DOHH2 (cell line): ENCODE data around the gene CCBE1.

Experiments used
- H3F3A ChIP-seq: fragments of 200-600 bp; sonication (generic), shearing (Covaris generic); 2 replicates; pipeline ENCODE4 v1.6.0; 2016; ENCODE audit warnings: antibody characterized with exemption, mild to moderate bottlenecking; ENCODE audit not compliant: control insufficient read depth, insufficient read depth
- H3K27ac ChIP-seq: fragments of 200-600 bp; sonication (generic); 2 replicates; pipeline ENCODE4 v1.5.1; 2014; ENCODE audit warnings: low read depth, mild to moderate bottlenecking, low read length, moderate library complexity
- H3K27me3 ChIP-seq: fragments of 200-600 bp; sonication (generic); 2 replicates; pipeline ENCODE4 v1.6.1; 2014; ENCODE audit warnings: mild to moderate bottlenecking, low read length, mixed read lengths; ENCODE audit not compliant: control insufficient read depth
- H3K36me3 ChIP-seq: fragments of 200-600 bp; sonication (generic); 2 replicates; pipeline ENCODE4 v1.6.1; 2014; ENCODE audit warnings: mild to moderate bottlenecking, low read length, moderate library complexity, mixed read lengths; ENCODE audit not compliant: control insufficient read depth
- H3K4me1 ChIP-seq: fragments of 200-600 bp; sonication (generic); 2 replicates; pipeline ENCODE4 v1.6.1; 2014; ENCODE audit warnings: mild to moderate bottlenecking, low read length, mixed read lengths; ENCODE audit not compliant: control insufficient read depth
- H3K4me2 ChIP-seq: fragments of 200-600 bp; sonication (generic); 2 replicates; pipeline ENCODE4 v1.6.0; 2014; ENCODE audit warnings: mild to moderate bottlenecking, low read length, moderate library complexity
- H3K4me3 ChIP-seq: fragments of 200-600 bp; sonication (generic); 2 replicates; pipeline ENCODE4 v1.5.1; 2014; ENCODE audit warnings: mild to moderate bottlenecking, low read length, mixed read lengths
- H3K79me2 ChIP-seq: fragments of 200-600 bp; sonication (generic); 2 replicates; pipeline ENCODE4 v1.6.1; 2014; ENCODE audit warnings: mild to moderate bottlenecking, low read length, mixed read lengths; ENCODE audit not compliant: control insufficient read depth
- H3K9me2 ChIP-seq: fragments of 200-600 bp; sonication (generic); replicated peaks from 2 replicates; pipeline ENCODE4 v1.6.1; 2014; ENCODE audit warnings: mild to moderate bottlenecking, low read length, mixed read lengths; ENCODE audit not compliant: control insufficient read depth
- H3K9me3 ChIP-seq: fragments of 200-600 bp; sonication (generic); 2 replicates; pipeline ENCODE4 v1.6.1; 2014; ENCODE audit warnings: antibody characterized with exemption, low read length, mixed read lengths; ENCODE audit not compliant: control insufficient read depth, insufficient read depth
- H4K20me1 ChIP-seq: fragments of 200-600 bp; sonication (generic); 2 replicates; pipeline ENCODE4 v1.6.0; 2014; ENCODE audit warnings: low read depth, mild to moderate bottlenecking, antibody characterized with exemption, low read length, moderate library complexity; ENCODE audit not compliant: control insufficient read depth, insufficient read depth
- CTCF ChIP-seq: fragments of 200-600 bp; sonication (generic); IDR thresholded peaks from one replicate; pipeline ENCODE4 v1.5.1; 2014; ENCODE audit warnings: antibody characterized with exemption, mild to moderate bottlenecking, low read depth, low read length; ENCODE audit not compliant: poor library complexity, severe bottlenecking
- EZH2phosphoT487 ChIP-seq: fragments of 200-600 bp; sonication (generic); IDR thresholded peaks from 2 replicates; pipeline ENCODE4 v1.6.1; 2017; ENCODE audit warnings: borderline replicate concordance, mild to moderate bottlenecking, antibody characterized with exemption, low read length, moderate library complexity, mixed read lengths

CCBE1 gene

GRCh38 chr18:59712311-59712710 lies 15.1 kb upstream of the CCBE1 start:
- Histone ChIP-seq H3K9me3 (no peaks in the 10 kb centered on the region), H3K4me2 (no peak overlapping the region), H3K36me3 (no peaks in the 10 kb centered on the region), H4K20me1 (no peaks in the 10 kb centered on the region), H3F3A (no peaks in the 10 kb centered on the region), H3K4me1 (no peaks in the 10 kb centered on the region), H3K9me2 (no peaks in the 10 kb centered on the region), H3K27me3 (no peaks in the 10 kb centered on the region), H3K4me3 (no peak overlapping the region), H3K27ac (no peak overlapping the region), H3K79me2 (no peaks in the 10 kb centered on the region)
- TF ChIP-seq EZH2phosphoT487 (no peak), CTCF (no peak)

- Histone ChIP-seq H3K4me2 (no peak overlapping the region), H3K4me1 (no peaks in the 10 kb centered on the region), H4K20me1 (no peaks in the 10 kb centered on the region), H3K9me3 (no peaks in the 10 kb centered on the region), H3K79me2 (no peaks in the 10 kb centered on the region), H3K36me3 (no peaks in the 10 kb centered on the region), H3F3A (no peaks in the 10 kb centered on the region), H3K9me2 (no peaks in the 10 kb centered on the region), H3K4me3 (no peak overlapping the region), H3K27ac (no peak overlapping the region), H3K27me3 (peaks cover 3% of the 10 kb centered on the region; the same call in 1 of the 2 replicates)
- TF ChIP-seq CTCF (no peak), EZH2phosphoT487 (no peak)
Observed at GRCh38 chr18:59708988-59709387, 11.8 kb upstream of the CCBE1 start.

GRCh38 chr18:59707306-59707705 lies 10.1 kb upstream of the CCBE1 start:
- H3K4me3 ChIP-seq: no peak overlapping the region
- no peaks in the 10 kb centered on the region for H3K9me3 ChIP-seq
- no peaks in the 10 kb centered on the region for H4K20me1 ChIP-seq
- peaks cover 3% of the 10 kb centered on the region for H3K27me3 ChIP-seq
- no peaks in the 10 kb centered on the region for H3K36me3 ChIP-seq
- H3K27ac ChIP-seq: no peak overlapping the region
- no peak overlapping the region for H3K4me2 ChIP-seq
- no peaks in the 10 kb centered on the region for H3K4me1 ChIP-seq
- H3K79me2 ChIP-seq: no peaks in the 10 kb centered on the region
- no peak for TF ChIP-seq CTCF
- TF ChIP-seq EZH2phosphoT487: no peak
- H3F3A ChIP-seq: no peaks in the 10 kb centered on the region
- H3K9me2 ChIP-seq: no peaks in the 10 kb centered on the region

GRCh38 chr18:59706499-59706898 lies 9.3 kb upstream of the CCBE1 start:
- Histone ChIP-seq H3K27me3 (peaks cover 10% of the 10 kb centered on the region), H3K4me3 (no peak overlapping the region), H3K79me2 (no peaks in the 10 kb centered on the region), H3K27ac (no peak overlapping the region), H3K4me2 (no peak overlapping the region), H4K20me1 (no peaks in the 10 kb centered on the region), H3F3A (no peaks in the 10 kb centered on the region), H3K36me3 (no peaks in the 10 kb centered on the region), H3K9me3 (no peaks in the 10 kb centered on the region), H3K9me2 (no peaks in the 10 kb centered on the region), H3K4me1 (no peaks in the 10 kb centered on the region)
- TF ChIP-seq EZH2phosphoT487 (no peak), CTCF (no peak)
